Measurements from ENCODE around the gene CES4A.

CES4A gene

GRCh38 chr16:66961065-66961744 lies 27.2 kb upstream of the CES4A start, which contains the start of gene CES3:
CES3 (plus strand) TSS chr16:66961266; CDS start chr16:66961308, 42 bp downstream.
- H2AK5ac ChIP-seq (ENCODE audit: low read length): no peak within 1 kb of the TSS
- H3K36me3 ChIP-seq (ENCODE audit: control insufficient read depth in 1 of 2, insufficient read depth in 2 of 2, low read length in 2 of 2): no peaks in the 10 kb centered on the region
- no peak within 1 kb of the TSS for H3K4ac ChIP-seq (ENCODE audit: low read depth, low read length)
- H4K91ac ChIP-seq (ENCODE audit: low read depth, low read length): no peak within 1 kb of the TSS
- no peak within 1 kb of the TSS for H2BK12ac ChIP-seq (ENCODE audit: low read length)
- H3K4me2 ChIP-seq (ENCODE audit: low read length): no peak within 1 kb of the TSS
- no peaks in the 10 kb centered on the region for H3K27me3 ChIP-seq (ENCODE audit: insufficient read depth, low read length)
- H4K12ac ChIP-seq (ENCODE audit: low read depth, low read length): no peak within 1 kb of the TSS
- H3K18ac ChIP-seq (ENCODE audit: low read length): no peak within 1 kb of the TSS
- no peak within 1 kb of the TSS for H2AFZ ChIP-seq (ENCODE audit: insufficient read depth, low read length, poor library complexity)
- no peaks in the 10 kb centered on the region for H3K79me1 ChIP-seq (ENCODE audit: low read length)
- no peak within 1 kb of the TSS for H3K4me3 ChIP-seq (ENCODE audit: low read depth, low read length)
- H4K8ac ChIP-seq (ENCODE audit: low read depth, low read length): no peak within 1 kb of the TSS
- H3K9ac ChIP-seq (ENCODE audit: low read length): no peak within 1 kb of the TSS
- no CpG with 5 or more reads among the region's 16 CpGs for WGBS (ENCODE audit: extremely low coverage, insufficient coverage, insufficient read length)
- peak; percentile 62 to 71 for DNase-seq
- no peaks in the 10 kb centered on the region for H3K9me3 ChIP-seq (ENCODE audit: insufficient read depth, low read depth, low read length)
- no peak within 1 kb of the TSS for H3K14ac ChIP-seq (ENCODE audit: low read length)
- no peaks in the 10 kb centered on the region for H3K79me2 ChIP-seq (ENCODE audit: control insufficient read depth, insufficient read depth, low read length, poor library complexity)
- no peak within 1 kb of the TSS for H2BK120ac ChIP-seq (ENCODE audit: insufficient read depth, low read length, poor library complexity)
- no peak within 1 kb of the TSS for H3K27ac ChIP-seq (ENCODE audit: low read depth, low read length)
- no peaks in the 10 kb centered on the region for H3K4me1 ChIP-seq (ENCODE audit: control insufficient read depth in 1 of 2, insufficient read depth in 2 of 2, low read length in 2 of 2)
- H3K23ac ChIP-seq (ENCODE audit: low read length): no peak within 1 kb of the TSS
- H2BK5ac ChIP-seq (ENCODE audit: low read depth, low read length, poor library complexity): no peak within 1 kb of the TSS

GRCh38 chr16:66961914-66962313 lies 26.5 kb upstream of the CES4A start:
- H4K12ac ChIP-seq (ENCODE audit: low read depth, low read length): no peak overlapping the region
- no peak overlapping the region for H3K18ac ChIP-seq (ENCODE audit: low read length)
- H2BK120ac ChIP-seq (ENCODE audit: insufficient read depth, low read length, poor library complexity): no peak overlapping the region
- no CpG with 5 or more reads among the region's 5 CpGs for WGBS (ENCODE audit: extremely low coverage, insufficient coverage, insufficient read length)
- H3K27me3 ChIP-seq (ENCODE audit: insufficient read depth, low read length): no peaks in the 10 kb centered on the region
- H3K79me2 ChIP-seq (ENCODE audit: control insufficient read depth, insufficient read depth, low read length, poor library complexity): no peaks in the 10 kb centered on the region
- H2BK5ac ChIP-seq (ENCODE audit: low read depth, low read length, poor library complexity): no peak overlapping the region
- H3K14ac ChIP-seq (ENCODE audit: low read length): no peak overlapping the region
- H2AFZ ChIP-seq (ENCODE audit: insufficient read depth, low read length, poor library complexity): no peak overlapping the region
- H2BK12ac ChIP-seq (ENCODE audit: low read length): no peak overlapping the region
- no peak overlapping the region for H2AK5ac ChIP-seq (ENCODE audit: low read length)
- H4K8ac ChIP-seq (ENCODE audit: low read depth, low read length): no peak overlapping the region
- H3K4ac ChIP-seq (ENCODE audit: low read depth, low read length): no peak overlapping the region
- no peak overlapping the region for H3K9ac ChIP-seq (ENCODE audit: low read length)
- no peaks in the 10 kb centered on the region for H3K79me1 ChIP-seq (ENCODE audit: low read length)
- H3K27ac ChIP-seq (ENCODE audit: low read depth, low read length): no peak overlapping the region
- H4K91ac ChIP-seq (ENCODE audit: low read depth, low read length): no peak overlapping the region
- H3K23ac ChIP-seq (ENCODE audit: low read length): no peak overlapping the region
- H3K36me3 ChIP-seq (ENCODE audit: control insufficient read depth in 1 of 2, insufficient read depth in 2 of 2, low read length in 2 of 2): no peaks in the 10 kb centered on the region
- H3K4me2 ChIP-seq (ENCODE audit: low read length): no peak overlapping the region
- no peaks in the 10 kb centered on the region for H3K4me1 ChIP-seq (ENCODE audit: control insufficient read depth in 1 of 2, insufficient read depth in 2 of 2, low read length in 2 of 2)
- DNase-seq: no peak
- no peak overlapping the region for H3K4me3 ChIP-seq (ENCODE audit: low read depth, low read length)
- H3K9me3 ChIP-seq (ENCODE audit: insufficient read depth, low read depth, low read length): no peaks in the 10 kb centered on the region

- WGBS (ENCODE audit: extremely low coverage, insufficient coverage, insufficient read length): no CpG with 5 or more reads among the region's 6 CpGs
- no peak overlapping the region for H3K14ac ChIP-seq (ENCODE audit: low read length)
- H3K79me1 ChIP-seq (ENCODE audit: low read length): no peaks in the 10 kb centered on the region
- H3K4me2 ChIP-seq (ENCODE audit: low read length): no peak overlapping the region
- no peak overlapping the region for H3K18ac ChIP-seq (ENCODE audit: low read length)
- H3K27ac ChIP-seq (ENCODE audit: low read depth, low read length): no peak overlapping the region
- no peak overlapping the region for H2BK12ac ChIP-seq (ENCODE audit: low read length)
- H3K36me3 ChIP-seq (ENCODE audit: control insufficient read depth in 1 of 2, insufficient read depth in 2 of 2, low read length in 2 of 2): no peaks in the 10 kb centered on the region
- no peak overlapping the region for H3K4ac ChIP-seq (ENCODE audit: low read depth, low read length)
- H2BK5ac ChIP-seq (ENCODE audit: low read depth, low read length, poor library complexity): no peak overlapping the region
- no peak for DNase-seq
- no peak overlapping the region for H2AFZ ChIP-seq (ENCODE audit: insufficient read depth, low read length, poor library complexity)
- H3K4me3 ChIP-seq (ENCODE audit: low read depth, low read length): no peak overlapping the region
- H3K9me3 ChIP-seq (ENCODE audit: insufficient read depth, low read depth, low read length): no peaks in the 10 kb centered on the region
- H4K12ac ChIP-seq (ENCODE audit: low read depth, low read length): no peak overlapping the region
- no peak overlapping the region for H2BK120ac ChIP-seq (ENCODE audit: insufficient read depth, low read length, poor library complexity)
- no peaks in the 10 kb centered on the region for H3K4me1 ChIP-seq (ENCODE audit: control insufficient read depth in 1 of 2, insufficient read depth in 2 of 2, low read length in 2 of 2)
- H3K27me3 ChIP-seq (ENCODE audit: insufficient read depth, low read length): no peaks in the 10 kb centered on the region
- H3K79me2 ChIP-seq (ENCODE audit: control insufficient read depth, insufficient read depth, low read length, poor library complexity): no peaks in the 10 kb centered on the region
- no peak overlapping the region for H4K8ac ChIP-seq (ENCODE audit: low read depth, low read length)
- H3K23ac ChIP-seq (ENCODE audit: low read length): no peak overlapping the region
- no peak overlapping the region for H4K91ac ChIP-seq (ENCODE audit: low read depth, low read length)
- H2AK5ac ChIP-seq (ENCODE audit: low read length): no peak overlapping the region
- no peak overlapping the region for H3K9ac ChIP-seq (ENCODE audit: low read length)
Measured at GRCh38 chr16:66964049-66964448, 24.3 kb upstream of the CES4A start.

- H3K79me1 ChIP-seq (ENCODE audit: low read length): no peaks in the 10 kb centered on the region
- no peak overlapping the region for H2AFZ ChIP-seq (ENCODE audit: insufficient read depth, low read length, poor library complexity)
- H3K79me2 ChIP-seq (ENCODE audit: control insufficient read depth, insufficient read depth, low read length, poor library complexity): no peaks in the 10 kb centered on the region
- H3K9ac ChIP-seq (ENCODE audit: low read length): no peak overlapping the region
- no peaks in the 10 kb centered on the region for H3K36me3 ChIP-seq (ENCODE audit: control insufficient read depth in 1 of 2, insufficient read depth in 2 of 2, low read length in 2 of 2)
- no peak overlapping the region for H3K4me2 ChIP-seq (ENCODE audit: low read length)
- H3K14ac ChIP-seq (ENCODE audit: low read length): no peak overlapping the region
- H3K9me3 ChIP-seq (ENCODE audit: insufficient read depth, low read depth, low read length): no peaks in the 10 kb centered on the region
- no peak overlapping the region for H3K18ac ChIP-seq (ENCODE audit: low read length)
- H3K27ac ChIP-seq (ENCODE audit: low read depth, low read length): no peak overlapping the region
- WGBS (ENCODE audit: extremely low coverage, insufficient coverage, insufficient read length): no CpG with 5 or more reads among the region's 5 CpGs
- no peak overlapping the region for H2BK120ac ChIP-seq (ENCODE audit: insufficient read depth, low read length, poor library complexity)
- H2AK5ac ChIP-seq (ENCODE audit: low read length): no peak overlapping the region
- H2BK12ac ChIP-seq (ENCODE audit: low read length): no peak overlapping the region
- no peak overlapping the region for H4K8ac ChIP-seq (ENCODE audit: low read depth, low read length)
- DNase-seq: no peak
- H2BK5ac ChIP-seq (ENCODE audit: low read depth, low read length, poor library complexity): no peak overlapping the region
- H3K4ac ChIP-seq (ENCODE audit: low read depth, low read length): no peak overlapping the region
- H3K27me3 ChIP-seq (ENCODE audit: insufficient read depth, low read length): no peaks in the 10 kb centered on the region
- H3K4me1 ChIP-seq (ENCODE audit: control insufficient read depth in 1 of 2, insufficient read depth in 2 of 2, low read length in 2 of 2): no peaks in the 10 kb centered on the region
- H3K23ac ChIP-seq (ENCODE audit: low read length): no peak overlapping the region
- H4K91ac ChIP-seq (ENCODE audit: low read depth, low read length): no peak overlapping the region
- H4K12ac ChIP-seq (ENCODE audit: low read depth, low read length): no peak overlapping the region
- no peak overlapping the region for H3K4me3 ChIP-seq (ENCODE audit: low read depth, low read length)
Measured at GRCh38 chr16:66968847-66969246, 19.5 kb upstream of the CES4A start.

Measured in trophoblast cell (in vitro differentiated cells and primary cell).